NCI-H1436 (cell line): ENCODE data around the gene PLD1.

Experiments used
- DNase-seq: peaks from one replicate; lab custom pipeline; 2025; lab: John Stamatoyannopoulos, UW

The PLD1 gene

GRCh38 chr3:171796625-171797264 is 13.5 kb downstream of the PLD1 start:
- no peak for DNase-seq

GRCh38 chr3:171792531-171792930 is 17.8 kb downstream of the PLD1 start:
- DNase-seq = no peak

- no peak for DNase-seq
Measured at GRCh38 chr3:171791692-171792076, 18.6 kb downstream of the PLD1 start.

GRCh38 chr3:171790898-171791691 is 19.2 kb downstream of the PLD1 start:
- no peak for DNase-seq

- DNase-seq = no peak
Measured at GRCh38 chr3:171790574-171790897, 19.7 kb downstream of the PLD1 start.

GRCh38 chr3:171789759-171790505 is 20.4 kb downstream of the PLD1 start:
- no peak for DNase-seq

- DNase-seq = no peak
Measured at GRCh38 chr3:171788546-171789351, 21.5 kb downstream of the PLD1 start.

- no peak for DNase-seq
Measured at GRCh38 chr3:171786997-171787396, 23.3 kb downstream of the PLD1 start.

- DNase-seq = no peak
Measured at GRCh38 chr3:171784937-171785336, 25.3 kb downstream of the PLD1 start.

- no peak for DNase-seq
Measured at GRCh38 chr3:171784387-171784786, 25.9 kb downstream of the PLD1 start.

GRCh38 chr3:171783626-171784025 is 26.7 kb downstream of the PLD1 start:
- DNase-seq = no peak

- no peak for DNase-seq
Measured at GRCh38 chr3:171783086-171783485, 27.2 kb downstream of the PLD1 start.

- no peak for DNase-seq
Measured at GRCh38 chr3:171782617-171783016, 27.7 kb downstream of the PLD1 start.

GRCh38 chr3:171781711-171782127 is 28.6 kb downstream of the PLD1 start:
- no peak for DNase-seq

- DNase-seq = no peak
Measured at GRCh38 chr3:171778493-171778892, 31.8 kb downstream of the PLD1 start.

GRCh38 chr3:171777596-171777995 is 32.7 kb downstream of the PLD1 start:
- DNase-seq = no peak

GRCh38 chr3:171776839-171777583 is 33.3 kb downstream of the PLD1 start:
- no peak for DNase-seq

- DNase-seq = peak; percentile 63
Measured at GRCh38 chr3:171776411-171776810, 33.9 kb downstream of the PLD1 start.

- no peak for DNase-seq
Measured at GRCh38 chr3:171775943-171776342, 34.3 kb downstream of the PLD1 start.

GRCh38 chr3:171774521-171774920 is 35.8 kb downstream of the PLD1 start:
- DNase-seq = no peak

- peak; percentile 86 for DNase-seq
Measured at GRCh38 chr3:171772427-171773056, 37.7 kb downstream of the PLD1 start.
